BLaER1 (cell line): ENCODE measurements around the gene ARHGAP26.

Source experiments
- H3K27ac ChIP-seq: shearing (Covaris generic); formaldehyde crosslinking; 2 replicates; pipeline ENCODE4 v1.8.1; 2022
- H3K27me3 ChIP-seq: shearing (Covaris generic); formaldehyde crosslinking; 2 replicates; pipeline ENCODE4 v1.8.1; 2022
- H3K36me3 ChIP-seq: shearing (Covaris generic); formaldehyde crosslinking; 2 replicates; pipeline ENCODE4 v1.8.1; 2022
- H3K4me1 ChIP-seq: shearing (Covaris generic); formaldehyde crosslinking; 2 replicates; pipeline ENCODE4 v1.8.1; 2022
- H3K4me2 ChIP-seq: shearing (Covaris generic); formaldehyde crosslinking; 2 replicates; pipeline ENCODE4 v1.8.1; 2022
- H3K4me3 ChIP-seq: shearing (Covaris generic); formaldehyde crosslinking; 2 replicates; pipeline ENCODE4 v1.8.1; 2022
- H3K9ac ChIP-seq: shearing (Covaris generic); formaldehyde crosslinking; 2 replicates; pipeline ENCODE4 v1.8.1; 2022
- H3K9me3 ChIP-seq: shearing (Covaris generic); formaldehyde crosslinking; 2 replicates; pipeline ENCODE4 v1.8.1; 2022
- H4K20me1 ChIP-seq: shearing (Covaris generic); formaldehyde crosslinking; 2 replicates; pipeline ENCODE4 v1.8.1; 2022
- Cebpa-rat ChIP-seq: shearing (Covaris generic); IDR thresholded peaks from 2 replicates; pipeline ENCODE4 v1.8.1; 2022

Gene ARHGAP26

DNA sequence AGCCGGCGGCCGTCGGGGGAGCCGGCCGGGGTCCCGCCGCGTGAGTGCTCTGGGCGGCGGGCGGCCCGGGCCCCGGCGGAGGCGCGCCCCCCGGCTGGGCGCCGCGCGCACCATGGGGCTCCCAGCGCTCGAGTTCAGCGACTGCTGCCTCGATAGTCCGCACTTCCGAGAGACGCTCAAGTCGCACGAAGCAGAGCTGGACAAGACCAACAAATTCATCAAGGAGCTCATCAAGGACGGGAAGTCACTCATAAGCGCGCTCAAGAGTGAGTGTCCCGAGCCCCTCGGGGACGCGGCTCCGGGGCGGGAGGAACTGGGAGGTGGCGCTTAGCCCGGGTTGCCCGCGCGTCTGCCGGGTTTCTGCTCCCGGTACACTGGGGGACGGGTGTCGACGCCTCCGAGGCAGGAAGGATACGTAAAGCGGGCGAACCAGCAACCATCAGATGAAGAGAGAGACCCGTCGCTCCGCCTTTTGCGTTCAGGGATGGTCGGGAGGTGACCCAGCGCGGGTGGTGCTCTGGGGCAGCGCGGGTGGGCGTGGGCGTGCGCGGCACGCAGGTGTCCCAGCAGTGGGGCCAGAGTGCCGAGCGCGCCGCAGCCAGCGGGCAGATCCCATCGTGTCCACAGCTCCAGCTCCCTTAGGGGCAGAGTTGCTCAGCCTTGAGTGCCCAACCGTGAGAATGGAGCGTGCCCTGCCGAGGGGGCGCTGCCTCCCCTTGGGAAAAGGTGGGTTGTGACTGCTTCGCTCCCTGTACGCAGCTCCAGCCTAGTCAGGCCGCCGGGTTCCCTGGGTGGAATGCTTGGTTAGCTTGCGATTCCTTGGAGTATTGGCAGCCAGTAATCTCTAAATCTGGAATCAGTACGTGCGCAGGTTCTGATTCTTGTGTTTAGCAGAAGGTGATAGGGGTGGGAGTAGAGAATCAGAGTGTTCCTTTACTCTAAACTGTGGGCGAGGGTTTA, 753 bp downstream of the ARHGAP26 start:
- Histone ChIP-seq H3K9ac (peak overlapping the region; percentile 82), H3K27ac (peak overlapping the region; percentile 80), H3K36me3 (no peaks in the 10 kb centered on the region), H3K4me3 (peak overlapping the region; percentile 94), H4K20me1 (peaks cover 23% of the 10 kb centered on the region), H3K9me3 (no peaks in the 10 kb centered on the region), H3K27me3 (0 out of 2 replicates have a peak, but pooled peaks cover 5% of the 10 kb centered on the region), H3K4me2 (peak overlapping the region; percentile 97), H3K4me1 (peaks cover 21% of the 10 kb centered on the region)
- TF ChIP-seq Cebpa-rat = no peak

DNA sequence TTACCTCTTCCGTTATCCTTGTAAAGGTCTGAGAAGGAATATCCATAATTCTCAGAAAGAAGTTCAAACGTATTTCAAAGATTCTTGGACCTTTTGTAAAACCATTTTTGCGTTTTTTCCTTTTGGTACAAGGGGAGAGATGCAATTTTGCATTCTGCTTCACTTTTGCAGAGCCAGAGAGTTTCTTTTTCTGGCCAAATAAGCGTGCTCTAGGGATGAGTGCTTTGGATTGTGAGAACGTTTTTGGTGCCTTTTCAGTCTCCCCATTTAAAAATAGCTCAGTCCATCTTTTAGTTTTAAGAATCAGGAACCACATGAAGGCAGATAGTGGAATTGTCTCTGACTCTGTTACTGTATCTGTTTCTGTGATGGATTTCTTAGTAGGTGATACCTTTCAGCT, 1.5 kb downstream of the ARHGAP26 start:
- peak overlapping the region; percentile 82 for H3K9ac ChIP-seq
- H3K4me1 ChIP-seq = peaks cover 21% of the 10 kb centered on the region
- TF ChIP-seq Cebpa-rat = no peak
- H3K27ac ChIP-seq = no peak overlapping the region
- no peaks in the 10 kb centered on the region for H3K36me3 ChIP-seq
- H4K20me1 ChIP-seq = peaks cover 23% of the 10 kb centered on the region
- peak overlapping the region; percentile 97 for H3K4me2 ChIP-seq
- 0 out of 2 replicates have a peak, but pooled peaks cover 5% of the 10 kb centered on the region for H3K27me3 ChIP-seq
- no peaks in the 10 kb centered on the region for H3K9me3 ChIP-seq
- H3K4me3 ChIP-seq = peak overlapping the region; percentile 94

DNA sequence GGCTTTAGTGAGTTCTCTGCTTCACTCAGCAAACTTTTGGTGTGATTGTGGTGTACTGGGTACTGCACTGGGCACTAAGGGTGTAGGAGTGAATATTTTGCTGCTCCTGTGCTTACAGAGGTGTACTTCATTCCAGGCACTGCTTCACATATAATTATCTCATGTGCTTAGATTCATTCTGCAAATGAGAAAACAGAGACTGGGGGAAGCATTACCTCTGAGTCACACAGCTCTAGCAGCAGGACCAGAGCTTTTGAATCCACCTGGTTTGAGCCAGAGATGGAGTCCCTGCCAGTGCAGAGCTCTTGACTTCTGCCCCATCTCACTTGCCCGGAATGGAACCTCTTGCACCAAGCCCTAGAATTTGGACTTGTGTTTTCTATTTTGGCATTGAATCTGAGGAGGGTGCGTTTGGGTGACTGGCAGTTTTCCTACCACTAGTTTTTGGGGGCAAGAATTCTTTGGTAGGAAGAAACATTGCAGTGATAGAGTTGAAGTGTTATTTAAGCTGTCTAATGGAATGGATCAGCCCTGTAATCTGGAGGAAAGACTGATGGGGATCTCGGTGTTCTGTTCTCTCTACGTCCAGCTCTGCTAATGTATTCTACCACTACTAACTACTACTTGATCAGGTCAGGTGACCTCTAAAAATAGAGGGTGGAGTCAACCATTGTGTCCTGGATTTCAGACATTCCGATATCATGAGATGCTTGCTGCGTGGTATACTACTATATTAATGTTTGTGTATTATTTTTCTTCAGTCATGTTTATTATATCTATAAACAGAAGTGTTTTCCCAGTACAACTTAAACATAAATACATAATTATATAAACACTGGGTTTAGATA, 2.5 kb downstream of the ARHGAP26 start:
- Histone ChIP-seq H4K20me1 (peaks cover 23% of the 10 kb centered on the region), H3K27ac (no peak overlapping the region), H3K9me3 (no peaks in the 10 kb centered on the region), H3K27me3 (0 out of 2 replicates have a peak, but pooled peaks cover 5% of the 10 kb centered on the region), H3K4me1 (peaks cover 21% of the 10 kb centered on the region), H3K4me3 (no peak overlapping the region), H3K4me2 (peak overlapping the region; percentile 97), H3K9ac (no peak overlapping the region), H3K36me3 (no peaks in the 10 kb centered on the region)
- no peak for TF ChIP-seq Cebpa-rat

DNA sequence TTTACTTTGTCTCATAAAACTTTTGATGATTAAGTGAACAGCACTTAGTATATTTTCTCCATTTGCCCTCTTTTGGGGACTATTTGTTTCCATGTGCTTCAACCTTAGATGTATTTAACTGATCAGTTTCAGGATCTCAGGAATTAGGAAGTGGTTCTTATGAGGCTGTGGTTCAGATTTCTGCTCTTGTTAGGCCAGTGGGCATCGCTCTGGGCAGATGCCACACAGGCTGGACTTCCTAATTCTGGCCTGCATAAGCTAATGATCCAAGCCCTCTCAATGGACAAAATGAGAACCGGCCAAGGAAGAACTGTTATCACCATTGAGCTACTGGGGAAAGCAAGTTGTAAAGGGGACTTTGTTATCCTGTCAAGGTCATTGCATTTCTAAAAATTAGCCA, 6.9 kb downstream of the ARHGAP26 start:
- H3K4me2 ChIP-seq = no peak overlapping the region
- peaks cover 20% of the 10 kb centered on the region for H4K20me1 ChIP-seq
- no peak overlapping the region for H3K9ac ChIP-seq
- H3K4me3 ChIP-seq = no peak overlapping the region
- H3K27ac ChIP-seq = no peak overlapping the region
- H3K36me3 ChIP-seq = no peaks in the 10 kb centered on the region
- no peaks in the 10 kb centered on the region for H3K27me3 ChIP-seq
- TF ChIP-seq Cebpa-rat = no peak
- H3K9me3 ChIP-seq = no peaks in the 10 kb centered on the region
- peaks cover 23% of the 10 kb centered on the region for H3K4me1 ChIP-seq

DNA sequence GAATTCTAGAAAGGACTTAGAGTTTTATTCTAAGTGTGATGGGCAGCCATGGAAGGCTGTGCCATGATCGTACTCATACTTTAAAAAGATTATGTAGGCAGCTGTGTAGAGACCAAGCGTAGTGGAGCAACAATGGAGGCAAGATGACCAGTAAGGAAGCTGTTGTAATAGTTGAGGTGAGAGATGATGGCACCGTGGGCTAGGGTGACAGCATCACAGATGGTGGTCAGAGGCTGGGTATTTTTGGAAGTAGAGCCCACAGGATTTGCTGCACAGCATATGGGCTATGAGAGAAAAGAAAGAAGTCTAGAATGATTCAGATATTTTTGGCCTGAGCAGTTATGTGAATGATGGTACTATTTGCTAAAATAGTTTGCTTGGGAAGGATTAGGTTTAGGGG, 7.7 kb downstream of the ARHGAP26 start:
- Histone ChIP-seq H3K4me3 (no peak overlapping the region), H3K27me3 (no peaks in the 10 kb centered on the region), H3K27ac (no peak overlapping the region), H3K9ac (no peak overlapping the region), H3K4me2 (no peak overlapping the region), H3K36me3 (no peaks in the 10 kb centered on the region), H3K4me1 (peaks cover 20% of the 10 kb centered on the region), H4K20me1 (peaks cover 13% of the 10 kb centered on the region), H3K9me3 (no peaks in the 10 kb centered on the region)
- TF ChIP-seq Cebpa-rat = no peak

DNA sequence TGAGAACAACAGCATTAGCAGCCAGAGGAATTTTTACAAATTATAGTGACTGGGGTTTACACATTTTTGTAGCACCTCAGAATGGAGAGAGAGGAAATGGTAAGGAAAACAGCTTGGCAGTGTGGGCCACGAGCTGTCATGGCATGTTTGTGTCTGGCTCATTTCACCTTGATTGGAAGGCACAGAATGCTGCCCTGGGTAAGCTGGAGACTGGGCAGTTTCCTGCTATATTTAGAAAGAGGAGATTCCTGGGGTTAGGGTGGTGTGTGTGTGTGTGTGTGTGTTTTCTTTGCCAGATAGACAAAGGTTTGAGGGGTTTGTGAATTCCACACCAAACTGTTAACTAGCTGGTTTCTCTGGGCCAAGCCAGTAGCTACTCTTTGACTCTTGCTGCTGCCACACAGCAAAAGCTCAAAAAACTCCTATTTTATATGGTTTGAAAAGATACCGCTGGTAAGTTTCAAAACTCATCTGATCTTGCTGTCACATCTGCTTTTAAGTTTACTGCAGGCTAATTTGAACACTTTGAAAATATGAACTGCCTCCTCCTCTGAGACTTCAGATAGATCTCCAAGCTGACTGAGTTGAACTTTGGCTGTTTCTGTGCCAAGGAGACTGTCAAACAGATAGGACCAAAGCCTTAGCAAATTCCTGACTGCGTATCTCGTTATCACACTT, 9.1 kb downstream of the ARHGAP26 start:
- Histone ChIP-seq H3K36me3 (no peaks in the 10 kb centered on the region), H3K4me1 (peaks cover 33% of the 10 kb centered on the region), H3K9me3 (no peaks in the 10 kb centered on the region), H3K4me2 (0 out of 2 replicates have a peak overlapping the region, but pooled peaks have one; percentile 12), H3K4me3 (no peak overlapping the region), H3K27ac (no peak overlapping the region), H3K9ac (no peak overlapping the region), H4K20me1 (0 out of 2 replicates have a peak, but pooled peaks cover 10% of the 10 kb centered on the region), H3K27me3 (no peaks in the 10 kb centered on the region)
- no peak for TF ChIP-seq Cebpa-rat

DNA sequence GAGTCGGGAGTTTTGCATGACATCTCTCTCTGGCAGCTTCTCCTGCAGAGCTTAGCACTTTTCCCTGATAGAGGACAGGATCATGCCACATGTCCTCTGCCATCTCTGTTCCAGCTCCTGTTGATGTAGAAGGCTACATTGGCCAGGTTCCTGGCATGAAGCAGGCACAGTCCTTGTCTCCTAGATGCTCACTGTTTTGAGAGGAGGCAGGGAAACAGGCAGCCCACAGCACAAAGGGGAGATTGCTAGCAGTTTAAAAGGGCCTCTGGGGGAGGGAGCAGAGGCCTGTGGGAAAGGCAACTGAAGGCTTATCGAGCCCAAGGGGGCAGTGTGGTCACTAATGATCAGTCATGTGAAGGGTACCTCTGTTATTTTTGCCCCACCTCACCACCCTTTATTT, 10.7 kb downstream of the ARHGAP26 start:
- Histone ChIP-seq H3K27me3 (no peaks in the 10 kb centered on the region), H3K4me3 (no peak overlapping the region), H3K4me2 (peak overlapping the region; percentile 43), H3K4me1 (peaks cover 33% of the 10 kb centered on the region), H3K27ac (0 out of 2 replicates have a peak overlapping the region, but pooled peaks have one; percentile 5), H3K36me3 (no peaks in the 10 kb centered on the region), H3K9me3 (no peaks in the 10 kb centered on the region), H3K9ac (0 out of 2 replicates have a peak overlapping the region, but pooled peaks have one; percentile 9), H4K20me1 (0 out of 2 replicates have a peak, but pooled peaks cover 10% of the 10 kb centered on the region)
- TF ChIP-seq Cebpa-rat = no peak

DNA sequence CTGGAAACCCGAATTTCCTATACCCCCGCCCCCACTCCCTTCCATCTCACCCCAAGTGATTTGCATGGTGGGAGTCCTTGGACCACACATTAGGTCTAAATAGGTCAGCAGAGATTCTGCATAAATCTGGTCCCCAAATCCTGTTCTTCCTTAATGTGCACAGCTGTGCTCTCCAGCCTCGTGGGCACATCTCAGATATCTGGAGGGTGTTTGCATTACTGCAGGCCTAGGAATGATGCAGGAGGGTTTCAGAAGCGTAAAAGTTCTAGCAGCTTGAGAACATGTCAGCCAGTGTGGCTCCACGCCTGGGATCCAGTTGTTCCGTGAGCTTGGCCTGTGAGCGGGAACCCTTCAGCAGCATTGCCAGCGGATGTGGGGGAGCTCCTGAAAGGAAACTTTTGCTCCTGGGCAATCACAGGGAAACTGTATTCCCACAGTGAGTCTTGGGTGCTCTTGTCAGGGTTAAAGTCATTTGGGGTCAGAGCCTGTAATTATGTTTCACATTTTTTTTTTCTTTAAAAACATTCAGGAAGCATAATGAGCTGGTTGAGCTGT, 12.9 kb downstream of the ARHGAP26 start:
- no peak for TF ChIP-seq Cebpa-rat
- H3K4me3 ChIP-seq = no peak overlapping the region
- H3K9me3 ChIP-seq = no peaks in the 10 kb centered on the region
- H3K9ac ChIP-seq = no peak overlapping the region
- peak overlapping the region; percentile 6; the same call in 1 of the 2 replicates for H3K4me2 ChIP-seq
- H4K20me1 ChIP-seq = 0 out of 2 replicates have a peak, but pooled peaks cover 10% of the 10 kb centered on the region
- H3K27me3 ChIP-seq = no peaks in the 10 kb centered on the region
- H3K27ac ChIP-seq = no peak overlapping the region
- peaks cover 43% of the 10 kb centered on the region for H3K4me1 ChIP-seq
- no peaks in the 10 kb centered on the region for H3K36me3 ChIP-seq
